Measurements from ENCODE around the gene ARHGEF28.

DNA sequence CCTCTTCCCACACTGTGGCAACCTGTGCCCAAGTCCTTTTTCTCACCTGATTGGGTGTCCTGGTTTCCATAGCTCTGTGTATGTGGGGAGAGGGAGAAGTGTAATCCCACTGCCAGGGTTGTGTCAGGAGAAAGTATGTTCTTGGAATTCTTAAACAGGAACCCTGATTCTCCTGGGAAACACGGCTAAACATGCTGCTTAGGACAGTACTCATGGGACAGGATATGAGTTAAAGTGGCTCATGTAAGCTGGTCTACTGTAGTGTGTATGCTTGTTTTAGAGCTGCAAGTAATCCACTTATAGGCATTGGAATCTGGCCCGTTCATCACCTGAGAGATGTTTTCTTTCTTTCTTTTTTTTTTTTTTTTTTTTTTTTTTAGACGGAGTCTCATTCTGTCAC lies 23.9 kb downstream of the ARHGEF28 start:
- no peak for TF ChIP-seq POLR2AphosphoS5 (IDR thresholded peaks at IDR 0.05)
- no peak for TF ChIP-seq POLR2A (IDR thresholded peaks at IDR 0.05; ENCODE audit: low read depth)
- TF ChIP-seq EP300 (IDR thresholded peaks at IDR 0.05): no peak
- TF ChIP-seq, protein P1, sequence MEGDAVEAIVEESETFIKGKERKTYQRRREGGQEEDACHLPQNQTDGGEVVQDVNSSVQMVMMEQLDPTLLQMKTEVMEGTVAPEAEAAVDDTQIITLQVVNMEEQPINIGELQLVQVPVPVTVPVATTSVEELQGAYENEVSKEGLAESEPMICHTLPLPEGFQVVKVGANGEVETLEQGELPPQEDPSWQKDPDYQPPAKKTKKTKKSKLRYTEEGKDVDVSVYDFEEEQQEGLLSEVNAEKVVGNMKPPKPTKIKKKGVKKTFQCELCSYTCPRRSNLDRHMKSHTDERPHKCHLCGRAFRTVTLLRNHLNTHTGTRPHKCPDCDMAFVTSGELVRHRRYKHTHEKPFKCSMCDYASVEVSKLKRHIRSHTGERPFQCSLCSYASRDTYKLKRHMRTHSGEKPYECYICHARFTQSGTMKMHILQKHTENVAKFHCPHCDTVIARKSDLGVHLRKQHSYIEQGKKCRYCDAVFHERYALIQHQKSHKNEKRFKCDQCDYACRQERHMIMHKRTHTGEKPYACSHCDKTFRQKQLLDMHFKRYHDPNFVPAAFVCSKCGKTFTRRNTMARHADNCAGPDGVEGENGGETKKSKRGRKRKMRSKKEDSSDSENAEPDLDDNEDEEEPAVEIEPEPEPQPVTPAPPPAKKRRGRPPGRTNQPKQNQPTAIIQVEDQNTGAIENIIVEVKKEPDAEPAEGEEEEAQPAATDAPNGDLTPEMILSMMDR (IDR thresholded peaks at IDR 0.05): no peak
